HepG2 (cell line): Measurements from ENCODE around the gene ADM5. TPM values are rescaled to one million over a fixed set of nuclear protein-coding genes. Genes with fewer than 3 reads are reported as not detected.

Experiments
- ARNT2 ChIP-seq: sonication (generic); formaldehyde crosslinking; IDR thresholded peaks from 2 replicates; pipeline ENCODE4 v1.8.0; 2022; ENCODE audit warnings: mild to moderate bottlenecking, low read depth, missing genetic modification reagents, moderate library complexity
- ATF1 ChIP-seq: IDR thresholded peaks from 2 replicates; pipeline ENCODE4 v1.6.1; 2016; ENCODE audit warnings: mild to moderate bottlenecking, control low read depth
- ATF7 ChIP-seq, 2 experiments: fragments of 450-650 bp in 1 of 2; sonication (generic) in 1 of 2; formaldehyde crosslinking in 1 of 2; IDR thresholded peaks; 2 replicates each; pipeline versions ENCODE4 v1.4.0 to v1.6.1; 2016 to 2020; ENCODE audit warnings: antibody characterized with exemption in 1 of 2, mild to moderate bottlenecking in 1 of 2, missing genetic modification reagents in 1 of 2
- EZH2 ChIP-seq: conservative IDR thresholded peaks from 2 replicates; pipeline ENCODE4 v1.6.1; 2012; ENCODE audit warnings: mild to moderate bottlenecking, low read depth, low read length, moderate library complexity
- FIP1L1 ChIP-seq: fragments of 200-400 bp; formaldehyde crosslinking; IDR thresholded peaks from 2 replicates; pipeline ENCODE4 v1.6.1; 2018; ENCODE audit warnings: low read depth, mild to moderate bottlenecking, low read length, moderate library complexity, borderline replicate concordance; ENCODE audit not compliant: insufficient read depth
- HNRNPUL1 ChIP-seq: fragments of 200-400 bp; formaldehyde crosslinking; IDR thresholded peaks from 2 replicates; pipeline ENCODE4 v1.6.1; 2017; ENCODE audit warnings: low read depth, mild to moderate bottlenecking, low read length, moderate library complexity
- KDM1A ChIP-seq: IDR thresholded peaks from 2 replicates; pipeline ENCODE4 v1.6.1; 2016; ENCODE audit warnings: missing compliant biosample characterization
- PHF21A ChIP-seq: sonication (generic); formaldehyde crosslinking; IDR thresholded peaks from 2 replicates; pipeline ENCODE4 v1.5.0; 2020; ENCODE audit warnings: mild to moderate bottlenecking, missing genetic modification reagents
- POLR2A ChIP-seq, 2 experiments: IDR thresholded peaks; 2 replicates each; pipeline ENCODE4 v1.6.1; 2011; ENCODE audit warnings: low read depth in 2 of 2, low read length in 2 of 2, mild to moderate bottlenecking in 1 of 2, moderate library complexity in 1 of 2; ENCODE audit not compliant: insufficient read depth in 1 of 2
- SMAD3 ChIP-seq: sonication (generic); formaldehyde crosslinking; IDR thresholded peaks from 2 replicates; pipeline ENCODE4 v1.4.0; 2020; ENCODE audit warnings: missing genetic modification reagents
- SP1 ChIP-seq, 2 experiments: fragments of 450-650 bp in 1 of 2; sonication (generic) in 1 of 2; formaldehyde crosslinking in 1 of 2; IDR thresholded peaks; 2 replicates each; pipeline versions ENCODE4 v1.4.0 to v1.6.1; 2016 to 2020; ENCODE audit warnings: missing genetic modification reagents in 1 of 2
- TBP ChIP-seq: sonication (generic); formaldehyde crosslinking; IDR thresholded peaks from 2 replicates; pipeline ENCODE4 v1.5.0; 2020; ENCODE audit warnings: missing genetic modification reagents
- THYN1 ChIP-seq: sonication (generic); formaldehyde crosslinking; IDR thresholded peaks from 2 replicates; pipeline ENCODE4 v1.8.1; 2023; ENCODE audit warnings: low read depth, mild to moderate bottlenecking, moderate library complexity, missing genetic modification reagents, borderline replicate concordance
- TRIM24 ChIP-seq: sonication (generic); formaldehyde crosslinking; IDR thresholded peaks from 2 replicates; pipeline ENCODE4 v1.8.0; 2022; ENCODE audit warnings: mild to moderate bottlenecking, missing genetic modification reagents
- ZFP1 ChIP-seq: IDR thresholded peaks from 2 replicates; pipeline ENCODE4 v1.6.1; 2016
- ZNF10 ChIP-seq: sonication (generic); formaldehyde crosslinking; IDR thresholded peaks from 2 replicates; pipeline ENCODE4 v1.4.0; 2020; ENCODE audit warnings: mild to moderate bottlenecking, low read depth, missing genetic modification reagents, borderline replicate concordance
- ZNF280D ChIP-seq: sonication (generic); formaldehyde crosslinking; IDR thresholded peaks from 2 replicates; pipeline ENCODE4 v1.5.1; 2020; ENCODE audit warnings: mild to moderate bottlenecking, missing genetic modification reagents
- ZNF33A ChIP-seq: sonication (generic); formaldehyde crosslinking; IDR thresholded peaks from 2 replicates; pipeline ENCODE4 v1.5.1; 2020; ENCODE audit warnings: missing genetic modification reagents, mild to moderate bottlenecking, moderate library complexity, borderline replicate concordance
- ZNF414 ChIP-seq: sonication (generic); formaldehyde crosslinking; IDR thresholded peaks from 2 replicates; pipeline ENCODE4 v1.5.0; 2020; ENCODE audit warnings: missing genetic modification reagents
- ZNF530 ChIP-seq: sonication (generic); formaldehyde crosslinking; IDR thresholded peaks from 2 replicates; pipeline ENCODE4 v1.5.0; 2020; ENCODE audit warnings: low read depth, mild to moderate bottlenecking, missing genetic modification reagents
- ZNF570 ChIP-seq: sonication (generic); formaldehyde crosslinking; IDR thresholded peaks from 2 replicates; pipeline ENCODE4 v1.4.0; 2020; ENCODE audit warnings: mild to moderate bottlenecking, missing genetic modification reagents, borderline replicate concordance
- ZNF639 ChIP-seq: conservative IDR thresholded peaks from 2 replicates; pipeline ENCODE4 v1.6.1; 2018; ENCODE audit warnings: missing genetic modification reagents
- ZNF710 ChIP-seq: sonication (generic); formaldehyde crosslinking; IDR thresholded peaks from 2 replicates; pipeline ENCODE4 v1.5.0; 2020; ENCODE audit warnings: mild to moderate bottlenecking, missing genetic modification reagents, borderline replicate concordance
- ZNF768 ChIP-seq: sonication (generic); formaldehyde crosslinking; IDR thresholded peaks from 2 replicates; pipeline ENCODE4 v1.4.0; 2020; ENCODE audit warnings: missing genetic modification reagents
- polyA plus RNA-seq, 8 experiments: library from polyadenylated mRNA; depleted of rRNA in 3 of 8; stranded (reverse) in 7 of 8; unstranded in 1 of 8; fragments of >200 nt; fragmentation: Illumina TruSeq in 4 of 8; extraction: Trizol in 4 of 8; gene quantifications; 2 replicates each; pipeline versions ENCODE4 v1.2.1 to v1.2.3, GENCODE V29; 2011 to 2016; ENCODE audit warnings: low read depth in 4 of 8, missing spikeins in 1 of 8, mixed read lengths in 1 of 8; ENCODE audit not compliant: insufficient read depth in 1 of 8
- total RNA-seq, 5 experiments: library from RNA; depleted of rRNA; stranded (reverse); fragments of >200 nt; fragmentation: Illumina TruSeq; extraction: Trizol; gene quantifications; 2 replicates each; pipeline ENCODE4 v1.2.3, GENCODE V29; 2016; ENCODE audit warnings: low read depth in 1 of 5

The ADM5 gene
- total and polyA plus RNA-seq, 2 of the 13 experiments (the other 11 are each of a cell fraction or from before 2014, with no cell fraction given), result 2.7 to 4.1 TPM

- TF ChIP-seq ZNF639 (CRISPR knock-in tag) (no peak), ZNF33A (CRISPR knock-in tag) (no peak), SMAD3 (0 out of 2 replicates have a peak, but pooled peaks have one; percentile 19), THYN1 (CRISPR knock-in tag) (no peak), KDM1A (CRISPR knock-in tag) (peak; percentile 85), TBP (no peak), TRIM24 (CRISPR knock-in tag) (no peak), PHF21A (CRISPR knock-in tag) (peak; percentile 59; the same call in 1 of the 2 replicates), ZNF414 (CRISPR knock-in tag) (no peak), ZNF570 (CRISPR knock-in tag) (no peak), ZNF768 (peak; percentile 68), ATF1 (CRISPR knock-in tag) (no peak), POLR2A (IDR thresholded peaks at IDR 0.05; ENCODE audit: insufficient read depth in 1 of 2, low read depth in 2 of 2, low read length in 2 of 2) (peak; percentile 71 to 77), ZFP1 (CRISPR knock-in tag) (no peak), ATF7 (IDR thresholded peaks at IDR 0.05) (peak; percentile 86), ATF7 (CRISPR knock-in tag; IDR thresholded peaks at IDR 0.05) (no peak), ZNF710 (CRISPR knock-in tag) (no peak), ZNF10 (CRISPR knock-in tag) (no peak), ZNF530 (CRISPR knock-in tag) (no peak), EZH2 (no peak), ARNT2 (no peak), HNRNPUL1 (no peak), SP1 (IDR thresholded peaks at IDR 0.05) (peak; percentile 30; the same call in 1 of the 2 replicates), SP1 (CRISPR knock-in tag; IDR thresholded peaks at IDR 0.05) (no peak; the same call in 1 of the 2 replicates), FIP1L1 (no peak), ZNF280D (CRISPR knock-in tag) (0 out of 2 replicates have a peak, but pooled peaks have one; percentile 61)
These were observed 13.1 kb upstream of the ADM5 start (continued) for GRCh38 chr19:49676136-49676783.
